Smooth muscle cell of the pulmonary artery (primary cell): ENCODE measurements around the gene MGST3. TPM values are rescaled to one million over a fixed set of nuclear protein-coding genes. Genes with fewer than 3 reads are reported as not detected.

Experiments used
- total RNA-seq: library from RNA; depleted of rRNA; stranded (reverse); fragments of >200 nt; gene quantifications from 2 replicates; pipeline ENCODE4 v1.2.3, GENCODE V29; 2014

The MGST3 gene
- 179 and 205 TPM in 2 replicates for total RNA-seq

DNA sequence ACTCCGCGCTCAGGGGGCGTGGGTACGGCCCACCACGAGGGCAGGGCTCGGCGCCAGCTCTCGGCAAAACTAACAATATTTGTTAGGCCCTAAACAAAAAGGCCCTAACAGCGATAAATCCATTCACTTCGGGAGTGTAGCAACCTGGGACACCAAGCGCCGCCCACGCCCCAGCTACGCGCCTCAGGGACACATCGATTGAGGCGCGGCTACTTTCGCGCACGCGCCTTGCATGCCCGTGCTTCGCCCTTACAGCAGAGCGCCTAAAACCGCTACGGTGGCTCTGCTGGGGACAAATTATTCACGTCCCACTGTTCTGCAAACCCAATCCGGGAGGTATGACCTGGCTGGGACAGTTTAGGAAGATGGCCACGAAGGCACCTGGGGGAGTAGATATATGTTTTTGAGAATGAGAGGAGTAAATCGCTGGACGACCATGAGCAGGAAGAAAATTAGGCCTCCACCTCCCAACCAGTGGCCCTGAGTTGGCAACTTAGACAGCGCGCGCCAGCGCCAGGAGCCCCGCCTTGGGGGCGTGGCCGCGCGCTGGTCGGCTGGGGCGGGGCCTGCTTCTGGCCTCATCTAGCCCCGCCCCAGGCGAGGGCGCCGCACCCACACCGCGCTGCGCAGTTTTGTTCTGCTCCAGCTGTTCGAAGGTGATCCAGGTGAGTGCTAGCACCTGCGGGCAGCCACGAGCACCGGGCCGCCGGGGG lies at the start of gene MGST3:
TSS of gene MGST3 (plus strand) at position 606 of the 713 bp plus-strand sequence. CDS start 18,614 bp downstream, outside the sequence.

GRCh38 chr1:165697881-165698760 lies 67.1 kb downstream of the MGST3 start, which contains the start of gene ALDH9A1:
ALDH9A1 (minus strand) TSS chr1:165698562; CDS start chr1:165698558, 4 bp downstream.

Other genes starting within 250 kb of the MGST3 start
- 0.03 TPM in 1 of 2 replicates, not detected in the other for gene RXRG, start 186.1 kb upstream of the MGST3 start, total RNA-seq
- gene LRRC52, start 87.2 kb upstream of the MGST3 start, total RNA-seq, result not detected in 2 replicates
- gene ALDH9A1, start 67.3 kb downstream of the MGST3 start, total RNA-seq, result 50.1 and 80.9 TPM in 2 replicates
- 49.4 and 71.5 TPM in 2 replicates for gene TMCO1, start 137.6 kb downstream of the MGST3 start, total RNA-seq
- gene UCK2, start 196.4 kb downstream of the MGST3 start, total RNA-seq, result 59.6 and 89.4 TPM in 2 replicates